HCT116 (cell line): ENCODE data around the gene HMGCS2. TPM values are rescaled to one million over a fixed set of nuclear protein-coding genes. Genes with fewer than 3 reads are reported as not detected.

Source experiments
- ATAC-seq: fragments of 200-7000 bp; cut with Tn5 transposase; 2 replicates; pipeline ENCODE4 v1.9.1; 2020; ENCODE audit warnings: mild to moderate bottlenecking, moderate library complexity
- BruUV-seq: library from RNA; stranded (reverse); fragments of 400-500 nt; replicated peaks from 2 replicates; lab custom pipeline; 2021; lab: Mats Ljungman, UMichigan
- CTCF ChIA-PET: fragments of 300-600 bp; sonication (Branson Sonifier 250); formaldehyde crosslinking; loops from one replicate; lab custom pipeline; 2021; ENCODE audit warnings: antibody characterized with exemption; lab: Charles Lee
- POLR2A ChIA-PET: fragments of 300-600, 350-600 bp; sonication (Branson Sonifier 250); formaldehyde crosslinking; loops from one replicate; lab custom pipeline; 2021; ENCODE audit warnings: antibody characterized with exemption; lab: Charles Lee
- RAD21 ChIA-PET, 2 experiments: fragments of 300-600 bp; sonication (Branson Sonifier 250); formaldehyde crosslinking; loops; one replicate each; lab custom pipeline; 2023; ENCODE audit warnings: low total read pairs in 2 of 2; ENCODE audit not compliant: uncharacterized antibody in 2 of 2, unreplicated experiment in 2 of 2, low non-redundant PET in 1 of 2; lab: Charles Lee
- DNase-seq: peaks from one replicate; pipeline ENCODE4 v3.0.0-alpha.2; 2010; ENCODE audit warnings: low read depth, low spot score
- H2AFZ ChIP-seq: fragments of 200-600 bp; shearing (Covaris generic), sonication (generic); 2 replicates; pipeline ENCODE4 v1.6.1; 2017; ENCODE audit warnings: low read depth, mixed run types, mixed read lengths, antibody characterized with exemption, low read length; ENCODE audit not compliant: poor library complexity, severe bottlenecking
- H3K27ac ChIP-seq: 2 replicates; pipeline ENCODE4 v1.5.1; 2012; ENCODE audit warnings: low read depth, low read length
- H3K27me3 ChIP-seq: fragments of 200-600 bp; sonication (generic); 2 replicates; pipeline ENCODE4 v1.6.1; 2016; ENCODE audit warnings: mixed run types, low read length, mixed read lengths; ENCODE audit not compliant: insufficient read depth
- H3K36me3 ChIP-seq, 2 experiments: fragments of 200-500 bp in 1 of 2; fragments of 200-600 bp in 1 of 2; sonication (Bioruptor generic) in 1 of 2; sonication (generic) in 1 of 2; 2 replicates each; pipeline versions ENCODE4 v1.5.1 to v1.6.1; 2014 to 2016; ENCODE audit warnings: low read length in 2 of 2, inconsistent platforms in 1 of 2, mixed read lengths in 1 of 2, mixed run types in 1 of 2; ENCODE audit not compliant: insufficient read depth in 2 of 2, control insufficient read depth in 1 of 2
- H3K4me1 ChIP-seq, 2 experiments: fragments of 200-600 bp in 1 of 2; sonication (generic) in 1 of 2; 2 replicates each; pipeline versions ENCODE4 v1.5.1 to v1.6.1; 2012 to 2017; ENCODE audit warnings: low read length in 2 of 2, inconsistent platforms in 1 of 2, mild to moderate bottlenecking in 1 of 2, mixed read lengths in 1 of 2, mixed run types in 1 of 2, moderate library complexity in 1 of 2; ENCODE audit not compliant: insufficient read depth in 2 of 2, control insufficient read depth in 1 of 2
- H3K4me2 ChIP-seq: fragments of 200-600 bp; sonication (generic); 2 replicates; pipeline ENCODE4 v1.6.1; 2017; ENCODE audit warnings: mixed run types, low read length, mixed read lengths
- H3K4me3 ChIP-seq, 2 experiments: fragments of 200-600 bp in 1 of 2; sonication (generic) in 1 of 2; replicated peaks in 1 of 2; 2 replicates each; pipeline ENCODE4 v1.5.1; 2011 to 2016; ENCODE audit warnings: low read length in 2 of 2, control low read depth in 1 of 2, low read depth in 1 of 2, mild to moderate bottlenecking in 1 of 2, mixed read lengths in 1 of 2, mixed run types in 1 of 2
- H3K79me2 ChIP-seq: fragments of 200-600 bp; sonication (generic); 2 replicates; pipeline ENCODE4 v1.6.1; 2017; ENCODE audit warnings: mild to moderate bottlenecking, mixed run types, low read length, moderate library complexity, mixed read lengths; ENCODE audit not compliant: insufficient read depth
- H3K9ac ChIP-seq: fragments of 200-600 bp; sonication (generic); 2 replicates; pipeline ENCODE4 v1.6.1; 2016; ENCODE audit warnings: low read length, mixed read lengths
- H3K9me2 ChIP-seq: fragments of 200-600 bp; sonication (generic), shearing (Covaris generic); 2 replicates; pipeline ENCODE4 v1.6.1; 2017; ENCODE audit warnings: mixed run types, mild to moderate bottlenecking, moderate library complexity; ENCODE audit not compliant: insufficient read depth
- H3K9me3 ChIP-seq, 2 experiments: fragments of 200-500 bp in 1 of 2; fragments of 200-600 bp in 1 of 2; sonication (Bioruptor generic) in 1 of 2; sonication (generic) in 1 of 2; 2 replicates each; pipeline ENCODE4 v1.6.1; 2014 to 2017; ENCODE audit warnings: low read length in 2 of 2, mixed read lengths in 2 of 2, inconsistent platforms in 1 of 2, low read depth in 1 of 2, mild to moderate bottlenecking in 1 of 2, mixed run types in 1 of 2, moderate library complexity in 1 of 2; ENCODE audit not compliant: control insufficient read depth in 1 of 2, insufficient read depth in 1 of 2
- H4K20me1 ChIP-seq: fragments of 200-600 bp; sonication (generic), shearing (Covaris generic); 2 replicates; pipeline ENCODE4 v1.6.1; 2017; ENCODE audit warnings: mixed run types, mild to moderate bottlenecking, moderate library complexity; ENCODE audit not compliant: insufficient read depth
- CBX3 ChIP-seq: IDR thresholded peaks from 2 replicates; pipeline ENCODE4 v1.6.1; 2012; ENCODE audit warnings: low read depth
- CEBPB ChIP-seq: IDR thresholded peaks from 2 replicates; pipeline ENCODE4 v1.6.1; 2012; ENCODE audit warnings: low read depth
- EGR1 ChIP-seq: IDR thresholded peaks from 2 replicates; pipeline ENCODE4 v1.6.1; 2012; ENCODE audit warnings: low read depth
- ELF1 ChIP-seq: IDR thresholded peaks from 2 replicates; pipeline ENCODE4 v1.6.1; 2012; ENCODE audit warnings: low read depth, borderline replicate concordance
- EZH2 ChIP-seq: fragments of 200-600 bp; sonication (generic); IDR thresholded peaks from 2 replicates; pipeline ENCODE4 v1.6.1; 2017; ENCODE audit warnings: antibody characterized with exemption, mixed run types
- EZH2phosphoT487 ChIP-seq: fragments of 200-600 bp; IDR thresholded peaks from 2 replicates; pipeline ENCODE4 v1.6.1; 2018; ENCODE audit warnings: antibody characterized with exemption, borderline replicate concordance
- JUND ChIP-seq: IDR thresholded peaks from 2 replicates; pipeline ENCODE4 v1.6.1; 2012
- MAX ChIP-seq: IDR thresholded peaks from 2 replicates; pipeline ENCODE4 v1.6.1; 2012
- POLR2AphosphoS5 ChIP-seq: IDR thresholded peaks from 2 replicates; pipeline ENCODE4 v1.6.1; 2011; ENCODE audit warnings: mild to moderate bottlenecking, low read depth, low read length, moderate library complexity
- RAD21 ChIP-seq: IDR thresholded peaks from 2 replicates; pipeline ENCODE4 v1.6.1; 2012; ENCODE audit warnings: low read depth, mild to moderate bottlenecking
- SP1 ChIP-seq: IDR thresholded peaks from 2 replicates; pipeline ENCODE4 v1.6.1; 2012; ENCODE audit warnings: low read depth
- SRF ChIP-seq: IDR thresholded peaks from 2 replicates; pipeline ENCODE4 v1.6.1; 2012; ENCODE audit warnings: low read depth
- TCF7L2 ChIP-seq: IDR thresholded peaks from 2 replicates; pipeline ENCODE4 v1.7.0; 2011; ENCODE audit warnings: borderline replicate concordance, inconsistent platforms; ENCODE audit not compliant: insufficient read depth, insufficient read length; ENCODE audit errors: extremely low read depth
- ZFX ChIP-seq: fragments of 450-650 bp; IDR thresholded peaks from 2 replicates; pipeline ENCODE4 v1.6.1; 2017
- ZNF274 ChIP-seq: fragments of 200-500 bp; sonication (Bioruptor generic); IDR thresholded peaks from 2 replicates; pipeline ENCODE4 v1.6.1; 2014; ENCODE audit warnings: mild to moderate bottlenecking, low read depth, low read length, inconsistent platforms
- intact Hi-C: fragments of 100-400 bp; cut with micrococcal nuclease; formaldehyde crosslinking; loops from 2 replicates; pipeline ENCODE4 v1.10.0; 2022
- total RNA-seq: library from RNA; stranded (reverse); gene quantifications from one replicate; pipeline ENCODE4 v1.2.1, GENCODE V29; 2021; ENCODE audit not compliant: unreplicated experiment

Gene HMGCS2
- total RNA-seq, 1 experiment from 2014 or later, result 0.20 TPM

- no peak overlapping the region for H2AFZ ChIP-seq
- no peak overlapping the region for H3K9ac ChIP-seq
- intact Hi-C loops, result no loop called here
- no peaks in the 10 kb centered on the region for H3K27me3 ChIP-seq
- RAD21 ChIA-PET, result no interaction called here
- TF ChIP-seq ZFX (no peak), SRF (no peak), ELF1 (no peak)
- TF ChIP-seq, all 23 proteins: peak for 0
- BruUV-seq, result no TSS peak
- no peaks in the 10 kb centered on the region for H3K9me2 ChIP-seq
- ChIA-PET CTCF (no interaction called here), POLR2A (no interaction called here)
- H3K79me2 ChIP-seq, result no peaks in the 10 kb centered on the region
- H3K9me3 ChIP-seq, result no peaks in the 10 kb centered on the region
- ATAC-seq (no peak), DNase-seq (no peak)
- H3K4me3 ChIP-seq, result no peak overlapping the region
- no peak overlapping the region for H3K4me2 ChIP-seq
- H3K27ac ChIP-seq, result no peak overlapping the region
- no peaks in the 10 kb centered on the region for H3K36me3 ChIP-seq
- no peaks in the 10 kb centered on the region for H3K4me1 ChIP-seq
- no peaks in the 10 kb centered on the region for H4K20me1 ChIP-seq
Measured at GRCh38 chr1:119779869-119780356, 11.2 kb upstream of the HMGCS2 start.

- Histone ChIP-seq H2AFZ (no peak overlapping the region), H3K27me3 (no peaks in the 10 kb centered on the region), H3K36me3 (no peaks in the 10 kb centered on the region), H3K9ac (no peak overlapping the region), H3K4me1 (peaks cover 0 to 1% of the 10 kb centered on the region in 2 experiments; a peak in 2 of 4 replicates), H3K9me2 (no peaks in the 10 kb centered on the region), H3K79me2 (no peaks in the 10 kb centered on the region), H3K4me2 (no peak overlapping the region), H3K4me3 (no peak overlapping the region), H3K9me3 (no peaks in the 10 kb centered on the region), H3K27ac (no peak overlapping the region), H4K20me1 (no peaks in the 10 kb centered on the region)
- no TSS peak for BruUV-seq
- ChIA-PET CTCF (no interaction called here), POLR2A (no interaction called here), RAD21 (no interaction called here)
- no peak for DNase-seq
- intact Hi-C loops, result no loop called here
- ATAC-seq, result no peak
- TF ChIP-seq CEBPB (no peak), MAX (no peak), RAD21 (no peak), CBX3 (no peak), TCF7L2 (no peak), EZH2phosphoT487 (no peak), SP1 (no peak), ZNF274 (no peak), JUND (no peak), POLR2AphosphoS5 (no peak), EZH2 (no peak), EGR1 (no peak)
Measured at GRCh38 chr1:119778886-119779560, 10.3 kb upstream of the HMGCS2 start.
